Ramos (cell line): ENCODE results near the gene APCDD1L.

Experiments used
- in situ Hi-C: fragments of 300-500 bp; cut with MboI; formaldehyde crosslinking; loops from one replicate; pipeline ENCODE4 v1.14.3; 2022; ENCODE audit warnings: low sequenced_read_pairs; ENCODE audit not compliant: unreplicated experiment

Gene APCDD1L

GRCh38 chr20:58494923-58495622 is 20.1 kb downstream of the APCDD1L start:
- in situ Hi-C loops = no loop called here

GRCh38 chr20:58492795-58493524 is 22.2 kb downstream of the APCDD1L start:
- in situ Hi-C loops = no loop called here

- in situ Hi-C loops = no loop called here
Observed at GRCh38 chr20:58492074-58492718, 23.0 kb downstream of the APCDD1L start.

GRCh38 chr20:58486207-58486606 is 29.0 kb downstream of the APCDD1L start:
- in situ Hi-C loops = no loop called here

GRCh38 chr20:58485393-58485792 is 29.8 kb downstream of the APCDD1L start:
- in situ Hi-C loops = no loop called here

GRCh38 chr20:58483470-58483869 is 31.7 kb downstream of the APCDD1L start:
- in situ Hi-C loops = no loop called here

GRCh38 chr20:58483051-58483450 is 32.1 kb downstream of the APCDD1L start:
- in situ Hi-C loops = no loop called here

- in situ Hi-C loops = no loop called here
Observed at GRCh38 chr20:58482416-58482815, 32.8 kb downstream of the APCDD1L start.

- in situ Hi-C loops = no loop called here
Observed at GRCh38 chr20:58481481-58482021, 33.6 kb downstream of the APCDD1L start.

GRCh38 chr20:58480551-58481336 is 34.5 kb downstream of the APCDD1L start:
- in situ Hi-C loops = no loop called here

GRCh38 chr20:58479726-58480440 is 35.3 kb downstream of the APCDD1L start:
- in situ Hi-C loops = no loop called here

- in situ Hi-C loops = no loop called here
Observed at GRCh38 chr20:58478141-58478805, 36.9 kb downstream of the APCDD1L start.

- in situ Hi-C loops = no loop called here
Observed at GRCh38 chr20:58475466-58475865, 39.7 kb downstream of the APCDD1L start.

GRCh38 chr20:58473453-58474425 is 41.5 kb downstream of the APCDD1L start:
- in situ Hi-C loops = no loop called here

- in situ Hi-C loops = no loop called here
Observed at GRCh38 chr20:58472273-58473018, 42.8 kb downstream of the APCDD1L start.

GRCh38 chr20:58471193-58472164 is 43.7 kb downstream of the APCDD1L start:
- in situ Hi-C loops = no loop called here
